Measurements from ENCODE around the gene NEURL4. TPM values are rescaled to one million over a fixed set of nuclear protein-coding genes. Genes with fewer than 3 reads are reported as not detected.

Gene NEURL4
- total RNA-seq, 4 donors from 2014 or later, result 27.8 to 109 (median 35.0) TPM

DNA sequence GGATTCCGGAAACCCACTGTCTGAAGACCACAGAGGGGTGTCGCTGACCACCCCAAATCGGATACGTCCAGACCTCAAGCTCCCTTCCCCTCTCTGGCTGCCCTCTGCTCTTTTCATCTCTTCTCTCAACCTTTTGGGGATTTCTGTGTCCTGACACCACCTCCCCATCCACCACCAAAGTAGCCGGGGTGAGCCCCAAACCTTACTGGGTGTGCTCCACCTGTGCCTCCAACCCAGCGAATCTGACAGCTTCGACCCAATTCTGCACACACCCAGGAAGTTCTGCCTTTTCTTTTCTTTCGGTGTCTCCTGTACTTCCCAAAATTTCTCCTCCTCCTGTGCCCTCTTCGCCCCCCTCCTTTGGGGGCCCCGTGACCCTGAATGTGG, 23.4 kb upstream of the NEURL4 start:
- intact Hi-C loops (cut with DNase I; ENCODE audit: low total_unique reads) (loop anchor here (10.0 kb wide), 1 partner anchor 202 kb away; the partner anchor contains the start of gene TNFSF13), in situ Hi-C loops (cut with MboI; ENCODE audit: low pct_ligation_motif_present in 1 of 4, low pct_unique_long_range_greater_than_20kb in 1 of 4, low sequenced_read_pairs in 3 of 4) (loop anchor here in 1 of 4 donors (10.0 kb wide), 1 partner anchor 82 kb away; the partner anchor contains the start of genes FGF11 and TMEM102)
- peak overlapping the region; percentile 68 to 88 (median 74) for H3K4me3 ChIP-seq
- DNase-seq, result no peak
- H3K4me1 ChIP-seq, result peaks cover 7 to 58% (median 42%) of the 10 kb centered on the region in 4 donors
- TF ChIP-seq POLR2A (IDR thresholded peaks at IDR 0.05), result no peak
- TF ChIP-seq, protein P1, sequence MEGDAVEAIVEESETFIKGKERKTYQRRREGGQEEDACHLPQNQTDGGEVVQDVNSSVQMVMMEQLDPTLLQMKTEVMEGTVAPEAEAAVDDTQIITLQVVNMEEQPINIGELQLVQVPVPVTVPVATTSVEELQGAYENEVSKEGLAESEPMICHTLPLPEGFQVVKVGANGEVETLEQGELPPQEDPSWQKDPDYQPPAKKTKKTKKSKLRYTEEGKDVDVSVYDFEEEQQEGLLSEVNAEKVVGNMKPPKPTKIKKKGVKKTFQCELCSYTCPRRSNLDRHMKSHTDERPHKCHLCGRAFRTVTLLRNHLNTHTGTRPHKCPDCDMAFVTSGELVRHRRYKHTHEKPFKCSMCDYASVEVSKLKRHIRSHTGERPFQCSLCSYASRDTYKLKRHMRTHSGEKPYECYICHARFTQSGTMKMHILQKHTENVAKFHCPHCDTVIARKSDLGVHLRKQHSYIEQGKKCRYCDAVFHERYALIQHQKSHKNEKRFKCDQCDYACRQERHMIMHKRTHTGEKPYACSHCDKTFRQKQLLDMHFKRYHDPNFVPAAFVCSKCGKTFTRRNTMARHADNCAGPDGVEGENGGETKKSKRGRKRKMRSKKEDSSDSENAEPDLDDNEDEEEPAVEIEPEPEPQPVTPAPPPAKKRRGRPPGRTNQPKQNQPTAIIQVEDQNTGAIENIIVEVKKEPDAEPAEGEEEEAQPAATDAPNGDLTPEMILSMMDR (IDR thresholded peaks at IDR 0.05), result peak in 2 of 5 experiments; percentile 58 to 78
- TF ChIP-seq POLR2AphosphoS5 (IDR thresholded peaks at IDR 0.05), result no peak
- no peak for TF ChIP-seq EP300 (IDR thresholded peaks at IDR 0.05; ENCODE audit: low read depth)
- no peaks in the 10 kb centered on the region for H3K36me3 ChIP-seq
- WGBS, 2 donors (ENCODE audit: low coverage in 1 of 2), result 22 to 41% methylated on average over 4 to 10 of the region's 10 CpGs
- H3K27me3 ChIP-seq, result no peaks in the 10 kb centered on the region
- no peaks in the 10 kb centered on the region for H3K9me3 ChIP-seq
- peak overlapping the region; percentile 92 to 98 (median 98) for H3K27ac ChIP-seq

DNA sequence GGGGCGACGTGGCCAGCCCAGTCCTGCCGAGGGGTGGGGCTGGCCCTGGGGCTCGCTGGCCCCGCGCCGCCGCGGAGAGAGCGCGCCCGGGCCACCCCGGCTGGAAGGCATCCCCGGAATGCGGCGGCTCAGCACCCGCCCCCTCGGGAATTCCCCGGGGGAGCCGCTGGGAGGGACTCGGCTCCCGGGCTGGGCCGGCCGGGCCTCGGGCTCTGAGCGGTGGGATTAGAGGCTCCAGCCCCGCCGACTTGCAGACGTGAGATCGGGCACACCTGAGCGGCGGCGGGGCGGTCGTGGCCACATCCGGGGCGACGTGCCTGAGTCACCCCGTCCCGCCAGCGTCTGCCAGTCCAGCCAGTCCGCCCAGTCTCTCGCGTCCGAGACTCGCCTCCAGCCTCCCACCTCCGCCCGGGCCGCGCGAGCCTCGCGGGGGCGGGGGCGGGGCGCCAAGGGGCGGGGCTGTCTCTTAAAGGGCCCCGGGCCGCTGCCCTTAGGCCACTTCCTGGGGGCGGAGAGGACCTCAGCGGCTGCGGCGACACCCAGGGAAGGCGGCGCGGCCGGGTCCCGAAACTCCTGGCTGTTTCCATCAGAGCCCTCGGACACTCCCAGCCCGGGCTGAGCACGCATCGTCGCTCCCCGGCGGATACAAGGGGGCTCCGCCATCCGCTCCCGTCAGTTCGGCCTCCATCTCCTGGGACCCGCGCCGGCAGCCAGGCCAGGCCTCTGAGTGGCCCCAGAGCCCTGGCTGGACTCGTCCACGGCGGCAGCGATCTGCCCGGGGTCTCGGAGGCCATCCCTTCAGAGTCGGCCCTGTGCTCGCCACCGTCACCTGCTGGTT, 22.7 kb upstream of the NEURL4 start, which contains the start of gene KCTD11:
TSS of gene KCTD11 (plus strand) at position 498 of the 838 bp plus-strand sequence.
- TF ChIP-seq EP300 (IDR thresholded peaks at IDR 0.05; ENCODE audit: low read depth), result no peak
- TF ChIP-seq, protein P1 (IDR thresholded peaks at IDR 0.05), result peak in 3 of 5 experiments; percentile 44 to 77 (median 62)
- peak; percentile 72 to 87 (median 77) for TF ChIP-seq POLR2AphosphoS5 (IDR thresholded peaks at IDR 0.05)
- TF ChIP-seq POLR2A (IDR thresholded peaks at IDR 0.05), result peak; percentile 78
- H3K27me3 ChIP-seq, result no peaks in the 10 kb centered on the region
- intact Hi-C loops (cut with DNase I; ENCODE audit: low total_unique reads) (loop anchor here (10.0 kb wide), 1 partner anchor 203 kb away; the partner anchor contains the start of gene TNFSF13), in situ Hi-C loops (cut with MboI; ENCODE audit: low pct_ligation_motif_present in 1 of 4, low pct_unique_long_range_greater_than_20kb in 1 of 4, low sequenced_read_pairs in 3 of 4) (loop anchor here in 1 of 4 donors (10.0 kb wide), 1 partner anchor 83 kb away; the partner anchor contains the start of genes FGF11 and TMEM102)
- peak within 1 kb of the TSS; percentile 68 to 88 (median 74) for H3K4me3 ChIP-seq
- H3K4me1 ChIP-seq, result peaks cover 7 to 58% (median 42%) of the 10 kb centered on the region in 4 donors
- WGBS, 2 donors (ENCODE audit: low coverage in 1 of 2), result 9% methylated on average over 26 of the region's 91 CpGs; no CpG with 5 or more reads in 1 of the 2 donors
- no peaks in the 10 kb centered on the region for H3K9me3 ChIP-seq
- DNase-seq, result peak; percentile 95
- H3K27ac ChIP-seq, result peak within 1 kb of the TSS; percentile 92 to 98 (median 98)
- no peaks in the 10 kb centered on the region for H3K36me3 ChIP-seq

DNA sequence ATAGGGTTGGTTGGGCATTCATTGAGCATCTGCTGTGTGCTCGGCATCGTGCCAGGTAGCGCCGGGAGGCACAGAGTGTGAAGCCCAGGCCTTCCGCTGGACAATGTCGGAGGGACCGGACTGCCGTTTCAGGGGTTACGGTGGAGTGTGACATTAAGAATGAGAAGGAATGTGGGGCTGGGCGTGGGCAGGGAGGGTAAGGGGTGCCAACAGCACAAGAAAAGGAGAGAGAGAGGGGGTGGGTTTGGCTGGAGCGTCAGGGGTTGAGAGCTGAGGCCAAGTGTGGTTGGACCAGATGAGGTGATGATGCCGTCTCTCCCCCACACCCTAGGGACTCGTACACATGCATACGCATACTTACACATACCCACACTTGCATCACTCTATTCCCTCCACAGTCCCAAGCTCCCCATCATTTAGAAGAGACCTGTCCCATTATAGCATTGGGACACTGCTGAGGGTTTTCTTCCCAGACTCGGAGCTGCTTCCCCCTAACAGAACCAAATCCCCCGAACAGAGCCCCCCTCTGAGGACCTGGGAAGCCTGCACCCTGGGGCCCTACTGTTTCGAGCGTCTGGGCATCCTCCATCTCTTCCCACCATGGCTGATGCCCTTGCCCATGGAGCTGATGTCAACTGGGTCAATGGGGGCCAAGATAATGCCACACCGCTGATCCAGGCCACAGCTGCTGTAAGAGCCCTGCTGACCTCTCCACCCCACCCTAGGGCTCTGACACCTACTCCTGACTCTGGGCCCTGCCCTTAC, 19.5 kb upstream of the NEURL4 start:
- Histone ChIP-seq H3K4me3 (no peak overlapping the region), H3K27ac (peak overlapping the region in 1 of 4 donors; percentile 98), H3K36me3 (no peaks in the 10 kb centered on the region), H3K9me3 (no peaks in the 10 kb centered on the region), H3K27me3 (no peaks in the 10 kb centered on the region), H3K4me1 (peaks cover 4 to 38% (median 34%) of the 10 kb centered on the region in 4 donors)
- DNase-seq, result no peak
- WGBS, 2 donors (ENCODE audit: low coverage in 1 of 2), result 77 to 80% methylated on average over 2 to 19 of the region's 19 CpGs
- in situ Hi-C loops (cut with MboI; ENCODE audit: low pct_ligation_motif_present in 1 of 4, low pct_unique_long_range_greater_than_20kb in 1 of 4, low sequenced_read_pairs in 3 of 4), result loop anchor here in 2 of 4 donors (10.0 to 25.0 kb wide), 2 partner anchors 74 to 311 kb away; partner anchors contain the start of genes SLC16A11 (in 1 of the 2) and SLC16A13 (in 1 of the 2)
- TF ChIP-seq POLR2AphosphoS5 (IDR thresholded peaks at IDR 0.05), result no peak
- TF ChIP-seq POLR2A (IDR thresholded peaks at IDR 0.05), result no peak
- TF ChIP-seq EP300 (IDR thresholded peaks at IDR 0.05; ENCODE audit: low read depth), result no peak
- TF ChIP-seq, protein P1 (IDR thresholded peaks at IDR 0.05), result no peak
- intact Hi-C loops (cut with DNase I; ENCODE audit: low total_unique reads), result no loop called here
